ENCODE results near the gene TTLL13.

Gene TTLL13

DNA sequence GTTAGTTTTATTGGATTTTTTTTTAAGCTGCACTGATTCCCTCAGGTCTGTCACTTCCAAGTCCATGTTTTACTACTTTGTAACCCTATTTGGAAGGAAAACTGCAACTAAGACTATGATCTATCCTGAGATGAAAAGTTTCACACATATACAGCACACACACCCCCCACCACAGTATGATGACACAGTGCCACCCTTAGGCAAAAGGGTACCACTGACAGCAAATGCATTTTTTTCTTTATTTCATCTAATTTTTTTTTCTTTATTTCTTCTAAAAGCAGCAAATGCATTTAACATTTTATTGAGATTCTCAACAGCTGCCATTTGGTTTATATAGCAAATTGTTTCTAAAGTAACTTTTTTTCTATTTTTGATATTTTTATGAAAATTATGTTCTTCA, 37.3 kb downstream of the TTLL13 start:
- no peaks in the 10 kb centered on the region for H3K9me2 ChIP-seq (ENCODE audit: low read depth, low read length)
- no peaks in the 10 kb centered on the region for H3K9me3 ChIP-seq (ENCODE audit: low read length)
- no peak overlapping the region for H2AFZ ChIP-seq (ENCODE audit: low read length)
- H3F3A ChIP-seq (ENCODE audit: insufficient read depth, low read length) = no peaks in the 10 kb centered on the region; the same call in 1 of the 2 replicates
- H3K4me2 ChIP-seq (ENCODE audit: low read length) = no peak overlapping the region
- H4K20me1 ChIP-seq (ENCODE audit: insufficient read depth, low read length) = no peaks in the 10 kb centered on the region
- H3K9ac ChIP-seq (ENCODE audit: low read length) = no peak overlapping the region
- no peaks in the 10 kb centered on the region for H3K36me3 ChIP-seq (ENCODE audit: insufficient read depth, low read length)
- H3K27me3 ChIP-seq (ENCODE audit: insufficient read depth, low read length) = no peaks in the 10 kb centered on the region
- H3K27ac ChIP-seq (ENCODE audit: low read depth, low read length, poor library complexity, severe bottlenecking) = no peak overlapping the region
- H3K79me2 ChIP-seq (ENCODE audit: insufficient read depth, low read length) = no peaks in the 10 kb centered on the region
- TF ChIP-seq EZH2 (IDR thresholded peaks at IDR 0.05; ENCODE audit: borderline replicate concordance, low read length) = no peak
- TF ChIP-seq, protein P1, sequence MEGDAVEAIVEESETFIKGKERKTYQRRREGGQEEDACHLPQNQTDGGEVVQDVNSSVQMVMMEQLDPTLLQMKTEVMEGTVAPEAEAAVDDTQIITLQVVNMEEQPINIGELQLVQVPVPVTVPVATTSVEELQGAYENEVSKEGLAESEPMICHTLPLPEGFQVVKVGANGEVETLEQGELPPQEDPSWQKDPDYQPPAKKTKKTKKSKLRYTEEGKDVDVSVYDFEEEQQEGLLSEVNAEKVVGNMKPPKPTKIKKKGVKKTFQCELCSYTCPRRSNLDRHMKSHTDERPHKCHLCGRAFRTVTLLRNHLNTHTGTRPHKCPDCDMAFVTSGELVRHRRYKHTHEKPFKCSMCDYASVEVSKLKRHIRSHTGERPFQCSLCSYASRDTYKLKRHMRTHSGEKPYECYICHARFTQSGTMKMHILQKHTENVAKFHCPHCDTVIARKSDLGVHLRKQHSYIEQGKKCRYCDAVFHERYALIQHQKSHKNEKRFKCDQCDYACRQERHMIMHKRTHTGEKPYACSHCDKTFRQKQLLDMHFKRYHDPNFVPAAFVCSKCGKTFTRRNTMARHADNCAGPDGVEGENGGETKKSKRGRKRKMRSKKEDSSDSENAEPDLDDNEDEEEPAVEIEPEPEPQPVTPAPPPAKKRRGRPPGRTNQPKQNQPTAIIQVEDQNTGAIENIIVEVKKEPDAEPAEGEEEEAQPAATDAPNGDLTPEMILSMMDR (IDR thresholded peaks at IDR 0.05; ENCODE audit: low read length) = peak; percentile 78
- peaks cover 8% of the 10 kb centered on the region for H3K4me1 ChIP-seq (ENCODE audit: insufficient read depth, low read length, severe bottlenecking)
- H3K4me3 ChIP-seq (ENCODE audit: low read depth, low read length, poor library complexity, severe bottlenecking) = no peak overlapping the region

DNA sequence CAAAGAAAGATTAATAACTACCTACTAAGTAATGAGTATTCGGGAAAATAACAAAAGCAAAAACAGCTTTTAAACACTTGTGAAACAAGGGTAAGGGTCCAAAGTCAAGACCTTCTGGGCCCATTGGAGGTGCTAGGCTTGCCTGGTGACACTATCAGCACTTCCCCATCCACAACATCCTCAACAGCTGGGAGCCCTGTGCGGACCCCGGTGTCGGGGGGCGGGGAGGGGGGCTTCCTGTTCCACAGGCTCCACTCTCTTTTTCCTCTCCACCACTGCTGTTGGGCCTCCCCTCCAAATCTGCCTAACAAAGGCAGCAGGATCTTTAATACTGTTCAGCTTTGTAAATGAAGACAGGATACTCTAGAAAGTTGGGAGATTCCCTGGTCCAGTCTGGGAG, 37.7 kb downstream of the TTLL13 start:
- Histone ChIP-seq H3F3A (ENCODE audit: insufficient read depth, low read length) (no peaks in the 10 kb centered on the region; the same call in 1 of the 2 replicates), H3K27me3 (ENCODE audit: insufficient read depth, low read length) (no peaks in the 10 kb centered on the region), H3K9me3 (ENCODE audit: low read length) (no peaks in the 10 kb centered on the region), H3K4me1 (ENCODE audit: insufficient read depth, low read length, severe bottlenecking) (peaks cover 9% of the 10 kb centered on the region), H3K36me3 (ENCODE audit: insufficient read depth, low read length) (no peaks in the 10 kb centered on the region), H3K9ac (ENCODE audit: low read length) (no peak overlapping the region), H4K20me1 (ENCODE audit: insufficient read depth, low read length) (no peaks in the 10 kb centered on the region), H3K4me3 (ENCODE audit: low read depth, low read length, poor library complexity, severe bottlenecking) (no peak overlapping the region), H3K27ac (ENCODE audit: low read depth, low read length, poor library complexity, severe bottlenecking) (no peak overlapping the region), H2AFZ (ENCODE audit: low read length) (no peak overlapping the region), H3K79me2 (ENCODE audit: insufficient read depth, low read length) (no peaks in the 10 kb centered on the region), H3K4me2 (ENCODE audit: low read length) (no peak overlapping the region), H3K9me2 (ENCODE audit: low read depth, low read length) (no peaks in the 10 kb centered on the region)
- TF ChIP-seq EZH2 (IDR thresholded peaks at IDR 0.05; ENCODE audit: borderline replicate concordance, low read length) = no peak
- TF ChIP-seq, protein P1 (IDR thresholded peaks at IDR 0.05; ENCODE audit: low read length) = no peak

DNA sequence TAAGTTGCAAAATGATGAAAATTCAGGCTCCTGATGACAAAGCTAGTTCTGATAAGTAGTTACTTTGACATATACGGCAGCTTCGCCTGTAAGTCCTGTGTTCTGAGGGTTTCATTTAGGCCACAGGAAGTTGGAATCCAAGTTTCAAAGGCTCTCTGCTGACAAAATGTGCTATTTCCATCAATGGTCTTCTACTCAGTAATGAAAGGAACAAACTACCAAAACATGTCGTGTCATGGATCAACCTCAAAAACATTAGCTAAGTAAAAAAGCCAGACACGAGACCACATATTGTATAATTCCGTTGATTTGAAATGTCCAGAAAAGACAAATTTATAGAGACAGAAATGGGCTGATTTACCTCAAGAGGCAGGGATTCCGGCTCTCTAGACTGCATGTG, 38.6 kb downstream of the TTLL13 start:
- H3K27ac ChIP-seq (ENCODE audit: low read depth, low read length, poor library complexity, severe bottlenecking) = no peak overlapping the region
- no peak overlapping the region for H3K4me2 ChIP-seq (ENCODE audit: low read length)
- no peaks in the 10 kb centered on the region for H3F3A ChIP-seq (ENCODE audit: insufficient read depth, low read length)
- no peaks in the 10 kb centered on the region for H4K20me1 ChIP-seq (ENCODE audit: insufficient read depth, low read length)
- H2AFZ ChIP-seq (ENCODE audit: low read length) = no peak overlapping the region
- H3K4me1 ChIP-seq (ENCODE audit: insufficient read depth, low read length, severe bottlenecking) = peaks cover 10% of the 10 kb centered on the region
- H3K79me2 ChIP-seq (ENCODE audit: insufficient read depth, low read length) = no peaks in the 10 kb centered on the region
- H3K9ac ChIP-seq (ENCODE audit: low read length) = no peak overlapping the region
- TF ChIP-seq EZH2 (IDR thresholded peaks at IDR 0.05; ENCODE audit: borderline replicate concordance, low read length) = no peak
- TF ChIP-seq, protein P1 (IDR thresholded peaks at IDR 0.05; ENCODE audit: low read length) = no peak
- no peaks in the 10 kb centered on the region for H3K9me3 ChIP-seq (ENCODE audit: low read length)
- H3K27me3 ChIP-seq (ENCODE audit: insufficient read depth, low read length) = no peaks in the 10 kb centered on the region
- no peaks in the 10 kb centered on the region for H3K9me2 ChIP-seq (ENCODE audit: low read depth, low read length)
- H3K4me3 ChIP-seq (ENCODE audit: low read depth, low read length, poor library complexity, severe bottlenecking) = no peak overlapping the region
- no peaks in the 10 kb centered on the region for H3K36me3 ChIP-seq (ENCODE audit: insufficient read depth, low read length)
